NCI-H2196 treated with DMSO at 0.1 percent for 48 hours (cell line): ENCODE results near the gene PYGB.
"Not testable (repeated sequence)": the region's sequence is repeated elsewhere in the genome, so short reads cannot be mapped to it uniquely, and the experiment has no call there.

Experiments
- DNase-seq: peaks from one replicate; lab custom pipeline; 2025; ENCODE audit not compliant: unreplicated experiment; lab: John Stamatoyannopoulos, UW

The PYGB gene

GRCh38 chr20:25310268-25310920, 62.5 kb downstream of the PYGB start:
- peak; percentile 88 for DNase-seq

GRCh38 chr20:25310921-25311728, 63.2 kb downstream of the PYGB start:
- no peak for DNase-seq

GRCh38 chr20:25312716-25313115, 64.8 kb downstream of the PYGB start:
- not testable (repeated sequence) for DNase-seq

GRCh38 chr20:25313593-25313992, 65.7 kb downstream of the PYGB start:
- DNase-seq = no peak

- DNase-seq = no peak
Observed at GRCh38 chr20:25314497-25315417, 66.9 kb downstream of the PYGB start.

- no peak for DNase-seq
Observed at GRCh38 chr20:25315418-25316210, 67.7 kb downstream of the PYGB start.

GRCh38 chr20:25316506-25317190, 68.8 kb downstream of the PYGB start:
- DNase-seq = no peak

- DNase-seq = no peak
Observed at GRCh38 chr20:25317351-25318075, 69.6 kb downstream of the PYGB start.

- DNase-seq = no peak
Observed at GRCh38 chr20:25318471-25319240, 70.8 kb downstream of the PYGB start.

GRCh38 chr20:25319241-25320034, 71.6 kb downstream of the PYGB start:
- no peak for DNase-seq

- no peak for DNase-seq
Observed at GRCh38 chr20:25320035-25320800, 72.3 kb downstream of the PYGB start.

GRCh38 chr20:25321262-25321831, 73.5 kb downstream of the PYGB start:
- DNase-seq = no peak

- no peak for DNase-seq
Observed at GRCh38 chr20:25321991-25322390, 74.1 kb downstream of the PYGB start.

- DNase-seq = no peak
Observed at GRCh38 chr20:25323496-25324246, 75.8 kb downstream of the PYGB start.

- DNase-seq = no peak
Observed at GRCh38 chr20:25324412-25324811, 76.5 kb downstream of the PYGB start.

- DNase-seq = no peak
Observed at GRCh38 chr20:25325073-25325472, 77.2 kb downstream of the PYGB start.
